Motor neuron (in vitro differentiated cells): ENCODE results near the gene RCAN1. TPM values are rescaled to one million over a fixed set of nuclear protein-coding genes. Genes with fewer than 3 reads are reported as not detected.

Source experiments
- ATAC-seq, 8 experiments: fragments of 200-7000 bp; cut with Tn5 transposase; replicated peaks in 6 of 8; 2 replicates each; pipeline ENCODE4 v1.8.0; 2021; ENCODE audit warnings: mild to moderate bottlenecking in 8 of 8, moderate library complexity in 8 of 8
- H3K27ac ChIP-seq, 2 donors: fragments of 250-450 bp; sonication (Bioruptor Pico); 2 replicates each; pipeline ENCODE4 v1.9.0; 2021; ENCODE audit warnings: antibody characterized with exemption in 2 of 2, mild to moderate bottlenecking in 2 of 2, moderate library complexity in 1 of 2
- H3K4me1 ChIP-seq, 2 donors: fragments of 250-450 bp; sonication (Bioruptor Pico); replicated peaks in 1 of 2; 2 replicates each; pipeline ENCODE4 v1.6.1; 2021; ENCODE audit warnings: antibody characterized with exemption in 2 of 2, mild to moderate bottlenecking in 2 of 2, moderate library complexity in 1 of 2
- H3K4me3 ChIP-seq, 5 donors: fragments of 250-450 bp; sonication (Bioruptor Pico); 2 replicates each; pipeline ENCODE4 v1.9.0; 2021; ENCODE audit warnings: antibody characterized with exemption in 5 of 5, mild to moderate bottlenecking in 5 of 5, moderate library complexity in 4 of 5
- WGBS, 10 experiments: fragments of 450-650 bp; shearing (Covaris generic); methylation state at CpG; one replicate each; pipeline ENCODE4 v1.0.0; 2022; 5-methylcytosine and 5-hydroxymethylcytosine counted together
- in situ Hi-C, 9 experiments: fragments of 400-800 bp; cut with MboI; loops; one replicate each; pipeline ENCODE4 v1.15.0; 2021; ENCODE audit warnings: low sequenced_read_pairs in 9 of 9, low pct_unique_long_range_greater_than_20kb in 2 of 9; ENCODE audit not compliant: unreplicated experiment in 9 of 9
- total RNA-seq, 8 experiments: library from RNA; unstranded; fragments of 300-600 nt; gene quantifications; 2 replicates each; pipeline versions ENCODE4 v1.2.3 to v1.2.4, GENCODE V29; 2022

The RCAN1 gene
- total RNA-seq, 8 experiments from 2014 or later, result 10.3 to 280 (median 22.7) TPM

GRCh38 chr21:34531399-34531798 is 83.5 kb downstream of the RCAN1 start:
- peaks cover 0 to 8% of the 10 kb centered on the region in 2 donors for H3K4me1 ChIP-seq
- WGBS, 10 experiments, result 20 to 100% (median 88%) methylated on average over 1 to 5 of the region's 6 CpGs; no CpG with 5 or more reads in 2 of the 10 experiments
- in situ Hi-C loops, result no loop called here
- ATAC-seq, result no peak
- no peak overlapping the region for H3K4me3 ChIP-seq
- no peak overlapping the region for H3K27ac ChIP-seq

GRCh38 chr21:34530261-34530660 is 84.7 kb downstream of the RCAN1 start:
- Histone ChIP-seq H3K27ac (no peak overlapping the region), H3K4me1 (peaks cover 0 to 12% of the 10 kb centered on the region in 2 donors), H3K4me3 (no peak overlapping the region)
- in situ Hi-C loops, result no loop called here
- ATAC-seq, result no peak

- in situ Hi-C loops, result no loop called here
- ATAC-seq, result no peak
- peaks cover 0 to 12% of the 10 kb centered on the region in 2 donors for H3K4me1 ChIP-seq
- 50 to 100% (median 82%) methylated on average over 1 to 3 of the region's 3 CpGs; no CpG with 5 or more reads in 3 of the 10 experiments for WGBS, 10 experiments
- H3K27ac ChIP-seq, result no peak overlapping the region
- no peak overlapping the region for H3K4me3 ChIP-seq
These were observed 86.8 kb downstream of the RCAN1 start for GRCh38 chr21:34528131-34528561.

- Histone ChIP-seq H3K4me1 (peaks cover 0 to 12% of the 10 kb centered on the region in 2 donors), H3K27ac (peak overlapping the region in 1 of 2 donors; percentile 68), H3K4me3 (peak overlapping the region in 1 of 5 donors; percentile 17)
- peak; percentile 82 to 99 (median 96) for ATAC-seq
- in situ Hi-C loops, result no loop called here
- 0 to 76% (median 41%) methylated on average over 4 to 10 of the region's 10 CpGs for WGBS, 10 experiments
These were observed 88.2 kb downstream of the RCAN1 start for GRCh38 chr21:34526618-34527290.

- WGBS, 10 experiments, result 0 to 88% (median 55%) methylated on average over 2 to 5 of the region's 5 CpGs; no CpG with 5 or more reads in 1 of the 10 experiments
- in situ Hi-C loops, result no loop called here
- Histone ChIP-seq H3K4me1 (peaks cover 0 to 12% of the 10 kb centered on the region in 2 donors), H3K27ac (peak overlapping the region in 1 of 2 donors; percentile 68), H3K4me3 (peak overlapping the region in 1 of 5 donors; percentile 17)
- peak in 2 of 8 experiments; percentile 2 to 10 for ATAC-seq
These were observed 88.7 kb downstream of the RCAN1 start for GRCh38 chr21:34526241-34526617.

- no peak overlapping the region for H3K4me3 ChIP-seq
These were observed 90.0 kb downstream of the RCAN1 start for GRCh38 chr21:34524646-34525601.

GRCh38 chr21:34523019-34523555 is 91.8 kb downstream of the RCAN1 start:
- H3K4me1 ChIP-seq, result peaks cover 0 to 12% of the 10 kb centered on the region in 2 donors
- H3K27ac ChIP-seq, result no peak overlapping the region
- in situ Hi-C loops, result no loop called here
- WGBS, 10 experiments, result 68 to 100% (median 89%) methylated on average over 1 to 5 of the region's 7 CpGs; no CpG with 5 or more reads in 1 of the 10 experiments
- ATAC-seq, result no peak
- no peak overlapping the region for H3K4me3 ChIP-seq

More at GRCh38 chr21:34524646-34525601, 90.0 kb downstream of the RCAN1 start:
- in situ Hi-C loops, result no loop called here
- WGBS, 10 experiments, result 28 to 87% (median 67%) methylated on average over 1 to 15 of the region's 31 CpGs; no CpG with 5 or more reads in 2 of the 10 experiments
- peaks cover 0 to 12% of the 10 kb centered on the region in 2 donors for H3K4me1 ChIP-seq
- no peak overlapping the region for H3K27ac ChIP-seq
- peak in 3 of 8 experiments; percentile 8 to 16 (median 9) for ATAC-seq

GRCh38 chr21:34522284-34522683 is 92.6 kb downstream of the RCAN1 start:
- peaks cover 0 to 12% of the 10 kb centered on the region in 2 donors for H3K4me1 ChIP-seq
- H3K4me3 ChIP-seq, result no peak overlapping the region
- no peak overlapping the region for H3K27ac ChIP-seq
- WGBS, 10 experiments, result 0 to 60% (median 53%) methylated on average over 1 to 3 of the region's 6 CpGs; no CpG with 5 or more reads in 6 of the 10 experiments
- peak in 2 of 8 experiments; percentile 3 to 6 for ATAC-seq
- in situ Hi-C loops, result no loop called here

- no peak for ATAC-seq
- Histone ChIP-seq H3K4me3 (no peak overlapping the region), H3K27ac (no peak overlapping the region), H3K4me1 (peaks cover 0 to 6% of the 10 kb centered on the region in 2 donors)
- in situ Hi-C loops, result no loop called here
- 84 to 100% (median 95%) methylated on average over 2 to 6 of the region's 7 CpGs; no CpG with 5 or more reads in 6 of the 10 experiments for WGBS, 10 experiments
These were observed 93.4 kb downstream of the RCAN1 start for GRCh38 chr21:34521561-34521960.

GRCh38 chr21:34520764-34521508 is 94.0 kb downstream of the RCAN1 start:
- Histone ChIP-seq H3K4me3 (no peak overlapping the region), H3K4me1 (no peaks in the 10 kb centered on the region), H3K27ac (no peak overlapping the region)
- 40 to 100% (median 88%) methylated on average over 1 to 10 of the region's 20 CpGs; no CpG with 5 or more reads in 3 of the 10 experiments for WGBS, 10 experiments
- in situ Hi-C loops, result no loop called here
- no peak for ATAC-seq

GRCh38 chr21:34520281-34520680 is 94.6 kb downstream of the RCAN1 start:
- ATAC-seq, result no peak
- in situ Hi-C loops, result no loop called here
- H3K27ac ChIP-seq, result no peak overlapping the region
- H3K4me1 ChIP-seq, result no peaks in the 10 kb centered on the region
- 79 to 95% (median 83%) methylated on average over 1 to 6 of the region's 6 CpGs; no CpG with 5 or more reads in 4 of the 10 experiments for WGBS, 10 experiments
- H3K4me3 ChIP-seq, result no peak overlapping the region

- WGBS, 10 experiments, result 70 to 100% (median 95%) methylated on average over 1 to 7 of the region's 8 CpGs; no CpG with 5 or more reads in 1 of the 10 experiments
- ATAC-seq, result no peak
- H3K4me1 ChIP-seq, result no peaks in the 10 kb centered on the region
- in situ Hi-C loops, result no loop called here
- H3K27ac ChIP-seq, result no peak overlapping the region
- no peak overlapping the region for H3K4me3 ChIP-seq
These were observed 95.2 kb downstream of the RCAN1 start for GRCh38 chr21:34519694-34520093.
